Right lobe of liver (tissue), 6 donors: ENCODE measurements around the gene ADRM1. TPM values are rescaled to one million over a fixed set of nuclear protein-coding genes. Genes with fewer than 3 reads are reported as not detected.

Source experiments
- ATAC-seq, 4 donors: fragments of 200-7000 bp; cut with Tn5 transposase; one replicate each; pipeline ENCODE4 v1.9.1; 2020; ENCODE audit warnings: mild to moderate bottlenecking in 4 of 4, moderate library complexity in 4 of 4
- DNase-seq, 3 donors: peaks; one replicate each; pipeline ENCODE4 v3.0.0-alpha.2; 2020
- H3K27ac ChIP-seq, 3 donors: fragments of 200-600 bp; one replicate each; pipeline ENCODE4 v1.8.0; 2022
- H3K27me3 ChIP-seq, 2 donors: fragments of 200-600 bp; one replicate each; pipeline ENCODE4 v1.8.0; 2022
- H3K36me3 ChIP-seq, 4 donors: fragments of 200-600 bp; sonication (generic) in 1 of 4; one replicate each; pipeline versions ENCODE4 v1.5.1 to v1.8.0; 2017 to 2022; ENCODE audit warnings: control low read depth in 1 of 4
- H3K4me1 ChIP-seq, 4 donors: fragments of 200-600 bp; sonication (generic) in 1 of 4; one replicate each; pipeline versions ENCODE4 v1.5.1 to v1.8.0; 2017 to 2022; ENCODE audit warnings: control low read depth in 1 of 4
- H3K4me3 ChIP-seq, 3 donors: fragments of 200-600 bp; one replicate each; pipeline ENCODE4 v1.8.0; 2022
- H3K9me3 ChIP-seq, 4 donors: fragments of 200-600 bp; sonication (generic) in 1 of 4; one replicate each; pipeline versions ENCODE4 v1.5.1 to v1.8.0; 2017 to 2022; ENCODE audit warnings: control low read depth in 1 of 4
- CTCF ChIP-seq, 4 donors: fragments of 200-600 bp in 3 of 4; fragments of 450-650 bp in 1 of 4; IDR thresholded peaks; one replicate each; pipeline versions ENCODE4 v1.5.1 to v1.8.0; 2016 to 2022; ENCODE audit warnings: antibody characterized with exemption in 4 of 4, mild to moderate bottlenecking in 2 of 4
- POLR2A ChIP-seq: fragments of 450-650 bp; IDR thresholded peaks from one replicate; pipeline ENCODE4 v1.6.1; 2017; ENCODE audit warnings: antibody characterized with exemption, mild to moderate bottlenecking
- WGBS: methylation state at CpG from one replicate; pipeline ENCODE4 v1.1.6; 2018; ENCODE audit warnings: low coverage, low lambda C conversion rate; ENCODE audit not compliant: insufficient coverage; ENCODE audit errors: missing lambda C conversion rate; 5-methylcytosine and 5-hydroxymethylcytosine counted together
- intact Hi-C, 2 donors: fragments of 100-400 bp; cut with DNase I; formaldehyde crosslinking; loops; one replicate each; pipeline versions ENCODE4 v1.11.2 to v1.14.1; 2022
- total RNA-seq, 6 experiments: library from RNA; depleted of rRNA in 2 of 6; stranded (reverse); fragments of >200 nt in 2 of 6; fragmentation: NEBNext Ultra II Directional in 3 of 6; extraction: Animal tissue kit (Norgen Biotek cat#: 25700) in 3 of 6; gene quantifications; one replicate each; pipeline versions ENCODE4 v1.1.0 to v1.2.4, GENCODE V29; 2016 to 2023
- donor health status: DM: no; HTN: yes; CAD: no.
- donor health status: DM: no; HTN: no; CAD: no.
- donor health status: DM: no; HTN: no; CAD: no.
- donor health status: DM: no; HTN: yes; CAD: no.
- donor health status: DM: no; HTN: yes; CAD: no.

ADRM1 gene
- total RNA-seq, 6 experiments from 2014 or later = 49.5 to 139 (median 55.7) TPM

- no peaks in the 10 kb centered on the region for H3K9me3 ChIP-seq
- H3K4me3 ChIP-seq = no peak overlapping the region
- intact Hi-C loops = loop anchor here (5.0 to 10.0 kb wide), 2 partner anchors 45 to 67 kb away; no protein-coding TSS in a partner anchor
- peaks cover 0 to 13% (median 3%) of the 10 kb centered on the region in 4 donors for H3K4me1 ChIP-seq
- ATAC-seq (no peak), DNase-seq (no peak)
- no peaks in the 10 kb centered on the region for H3K27me3 ChIP-seq
- WGBS = no CpG with 5 or more reads among the region's 29 CpGs
- TF ChIP-seq CTCF (IDR thresholded peaks at IDR 0.05) = no peak
- H3K27ac ChIP-seq = no peak overlapping the region
- H3K36me3 ChIP-seq = peaks cover 0 to 47% (median 19%) of the 10 kb centered on the region in 4 donors
Observed at GRCh38 chr20:62309947-62310756, 7.4 kb downstream of the ADRM1 start.

- TF ChIP-seq POLR2A (no peak), CTCF (IDR thresholded peaks at IDR 0.05) (no peak)
- no peak overlapping the region for H3K27ac ChIP-seq
Observed at GRCh38 chr20:62310757-62311121, 7.9 kb downstream of the ADRM1 start.

GRCh38 chr20:62311150-62311549 lies 8.4 kb downstream of the ADRM1 start:
- WGBS = no CpG with 5 or more reads among the region's 18 CpGs
- no peak for DNase-seq
- H3K27ac ChIP-seq = no peak overlapping the region

More at GRCh38 chr20:62310757-62311121, 7.9 kb downstream of the ADRM1 start:
- intact Hi-C loops = no loop called here
- peak in 1 of 4 donors; percentile 18 for ATAC-seq
- 40% methylated on average over 1 of the region's 25 CpGs for WGBS
- peaks cover 0 to 43% (median 17%) of the 10 kb centered on the region in 4 donors for H3K36me3 ChIP-seq
- H3K4me3 ChIP-seq = no peak overlapping the region
- H3K27me3 ChIP-seq = no peaks in the 10 kb centered on the region
- H3K4me1 ChIP-seq = peaks cover 0 to 7% (median 0%) of the 10 kb centered on the region in 4 donors
- no peak for DNase-seq
- H3K9me3 ChIP-seq = no peaks in the 10 kb centered on the region

GRCh38 chr20:62311832-62312661 lies 9.2 kb downstream of the ADRM1 start:
- TF ChIP-seq CTCF (IDR thresholded peaks at IDR 0.05) (no peak), POLR2A (no peak)
- intact Hi-C loops = no loop called here
- H3K36me3 ChIP-seq = peaks cover 0 to 39% (median 9%) of the 10 kb centered on the region in 4 donors
- no peaks in the 10 kb centered on the region for H3K27me3 ChIP-seq
- no peaks in the 10 kb centered on the region for H3K4me1 ChIP-seq
- 100% methylated on average over 4 of the region's 60 CpGs for WGBS
- H3K27ac ChIP-seq = no peak overlapping the region
- ATAC-seq = no peak
- H3K4me3 ChIP-seq = no peak overlapping the region
- no peak for DNase-seq
- H3K9me3 ChIP-seq = no peaks in the 10 kb centered on the region

More at GRCh38 chr20:62311150-62311549, 8.4 kb downstream of the ADRM1 start:
- peaks cover 0 to 3% (median 0%) of the 10 kb centered on the region in 4 donors for H3K4me1 ChIP-seq
- no peak overlapping the region for H3K4me3 ChIP-seq
- peaks cover 0 to 43% (median 15%) of the 10 kb centered on the region in 4 donors for H3K36me3 ChIP-seq
- intact Hi-C loops = no loop called here
- no peak for ATAC-seq
- no peaks in the 10 kb centered on the region for H3K27me3 ChIP-seq
- TF ChIP-seq POLR2A (no peak), CTCF (IDR thresholded peaks at IDR 0.05) (no peak)
- H3K9me3 ChIP-seq = no peaks in the 10 kb centered on the region
